Activated CD4-positive, alpha-beta T cell treated with anti-CD3 and anti-CD28 coated beads for 24 hours (primary cell): ENCODE data around the gene FLT1.

Source experiments
- DNase-seq, 2 donors: peaks; one replicate each; pipeline ENCODE4 v3.0.0-alpha.2; 2020; ENCODE audit warnings: low read depth in 2 of 2

Gene FLT1

GRCh38 chr13:28387740-28388501, 107.0 kb downstream of the FLT1 start:
- DNase-seq: no peak

GRCh38 chr13:28385362-28385761, 109.6 kb downstream of the FLT1 start:
- DNase-seq: no peak

GRCh38 chr13:28384789-28385188, 110.1 kb downstream of the FLT1 start:
- no peak for DNase-seq

- DNase-seq: no peak
Observed at GRCh38 chr13:28380319-28380718, 114.6 kb downstream of the FLT1 start.

GRCh38 chr13:28379371-28380083, 115.4 kb downstream of the FLT1 start:
- no peak for DNase-seq

- DNase-seq: no peak
Observed at GRCh38 chr13:28376604-28377003, 118.3 kb downstream of the FLT1 start.

DNA sequence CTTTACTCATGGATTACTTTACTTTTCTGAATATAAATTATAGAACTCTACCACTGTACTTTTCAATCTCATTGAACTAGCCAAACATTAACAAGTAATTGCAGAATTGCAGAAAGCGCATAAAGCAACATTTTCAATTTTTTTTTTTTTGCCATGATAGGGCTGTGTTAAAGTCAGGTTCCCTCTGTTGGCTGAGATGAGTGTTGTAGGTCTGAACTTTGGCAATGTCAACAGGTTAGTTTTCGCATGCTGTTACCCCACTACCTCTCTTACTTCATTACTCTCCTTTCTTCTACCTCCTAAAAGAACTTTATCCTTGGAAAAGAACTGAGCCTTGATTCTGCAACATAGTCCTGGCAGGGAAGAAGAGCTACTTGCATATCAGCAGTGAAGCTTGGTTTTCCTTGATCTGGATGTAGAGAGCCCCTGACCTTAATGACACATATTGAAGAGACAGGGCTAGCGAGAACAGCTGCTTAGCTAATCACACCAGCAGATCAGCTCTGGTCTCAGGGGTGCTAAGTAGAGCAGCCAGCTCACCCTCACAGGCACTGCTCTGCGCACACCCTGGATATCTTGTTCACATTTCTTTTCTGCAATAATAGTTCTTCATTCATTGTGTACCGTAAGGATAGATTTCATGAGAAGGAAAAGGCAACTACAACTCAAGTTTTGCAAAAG, 119.5 kb downstream of the FLT1 start:
- DNase-seq: no peak

DNA sequence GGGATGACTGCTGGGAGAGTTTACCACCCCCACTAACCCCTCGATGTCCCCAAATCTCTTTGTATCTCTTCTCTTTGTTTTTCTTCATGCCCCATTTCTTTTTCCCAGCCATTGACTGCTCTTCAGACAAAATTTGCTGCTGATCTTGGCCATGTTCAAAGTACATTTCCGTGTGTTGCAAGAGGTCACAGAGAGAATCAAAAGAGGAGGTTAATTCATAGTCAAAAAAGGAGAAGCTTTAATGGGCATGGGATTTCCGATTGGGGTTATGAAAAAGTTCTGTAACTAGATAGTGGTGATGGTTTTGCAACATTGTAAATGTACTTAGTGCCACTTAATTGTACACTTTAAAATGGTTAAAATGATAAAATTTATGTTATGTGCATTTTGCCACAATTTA, 121.1 kb downstream of the FLT1 start:
- DNase-seq: no peak

DNA sequence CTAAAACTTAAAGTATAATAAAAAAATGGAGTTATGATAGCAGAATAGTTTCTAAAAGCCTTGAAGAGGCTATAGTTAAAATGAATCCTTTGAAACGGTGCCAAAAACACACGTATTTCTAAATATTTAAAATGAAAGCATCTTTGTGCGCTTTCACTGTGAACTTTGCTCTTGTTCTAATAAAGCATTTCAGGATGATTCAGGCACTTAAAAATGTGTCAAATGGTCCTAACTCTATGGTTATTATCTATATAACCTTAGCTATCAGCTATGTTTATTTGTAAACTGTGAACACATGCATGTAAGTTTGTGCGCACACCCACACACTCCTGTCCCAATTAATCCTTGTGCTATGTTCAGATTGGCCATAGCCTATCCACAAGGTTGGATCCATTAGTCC, 124.5 kb downstream of the FLT1 start:
- DNase-seq: no peak

- no peak for DNase-seq
Observed at GRCh38 chr13:28358708-28359107, 136.2 kb downstream of the FLT1 start.

DNA sequence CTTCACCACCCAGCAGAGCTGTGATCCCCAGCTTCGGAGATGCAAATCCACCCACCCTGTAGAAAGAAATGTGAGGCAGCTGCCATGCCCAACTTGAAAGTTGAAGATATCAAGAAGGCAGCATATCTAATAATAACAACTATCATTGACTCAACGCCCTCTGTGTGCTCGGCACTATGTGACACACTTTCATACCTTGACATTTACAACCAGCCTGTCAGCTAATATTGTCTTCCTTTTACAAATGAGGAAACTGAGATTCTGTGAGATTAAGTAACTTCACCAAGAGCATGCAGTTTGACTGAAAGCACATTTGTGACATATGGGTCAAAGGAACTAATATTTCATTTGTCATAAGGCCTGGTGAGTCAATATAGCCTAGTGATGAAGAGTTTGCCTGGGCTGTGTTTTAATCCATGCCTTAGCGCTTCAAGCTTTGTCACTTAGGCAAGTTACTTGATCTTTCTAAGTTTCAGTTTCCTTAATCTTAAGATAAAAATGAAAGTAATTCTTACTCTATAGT, 137.0 kb downstream of the FLT1 start:
- no peak for DNase-seq

GRCh38 chr13:28357247-28357825, 137.6 kb downstream of the FLT1 start:
- no peak for DNase-seq

DNA sequence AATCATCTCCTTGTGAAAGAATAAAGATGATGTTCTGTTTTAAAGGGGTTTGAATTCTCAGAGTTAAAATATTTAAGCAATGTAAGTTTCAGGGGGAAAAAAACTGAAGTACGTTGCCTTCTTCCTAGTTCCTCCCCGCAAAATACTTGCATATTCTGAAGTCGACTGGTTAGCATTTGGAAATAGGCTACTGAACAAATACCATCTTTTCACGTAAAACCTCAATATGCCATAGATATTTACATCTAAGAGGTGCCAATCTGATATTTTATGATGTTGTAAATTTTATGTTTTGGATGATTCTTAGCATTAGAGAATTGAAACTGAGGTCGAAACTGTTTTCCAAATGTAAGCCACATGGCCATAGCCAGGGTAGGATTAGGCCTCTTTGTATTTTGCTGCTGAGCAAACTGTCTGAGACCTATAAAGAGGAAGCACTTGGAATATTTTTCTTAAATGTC, 138.3 kb downstream of the FLT1 start:
- no peak for DNase-seq

DNA sequence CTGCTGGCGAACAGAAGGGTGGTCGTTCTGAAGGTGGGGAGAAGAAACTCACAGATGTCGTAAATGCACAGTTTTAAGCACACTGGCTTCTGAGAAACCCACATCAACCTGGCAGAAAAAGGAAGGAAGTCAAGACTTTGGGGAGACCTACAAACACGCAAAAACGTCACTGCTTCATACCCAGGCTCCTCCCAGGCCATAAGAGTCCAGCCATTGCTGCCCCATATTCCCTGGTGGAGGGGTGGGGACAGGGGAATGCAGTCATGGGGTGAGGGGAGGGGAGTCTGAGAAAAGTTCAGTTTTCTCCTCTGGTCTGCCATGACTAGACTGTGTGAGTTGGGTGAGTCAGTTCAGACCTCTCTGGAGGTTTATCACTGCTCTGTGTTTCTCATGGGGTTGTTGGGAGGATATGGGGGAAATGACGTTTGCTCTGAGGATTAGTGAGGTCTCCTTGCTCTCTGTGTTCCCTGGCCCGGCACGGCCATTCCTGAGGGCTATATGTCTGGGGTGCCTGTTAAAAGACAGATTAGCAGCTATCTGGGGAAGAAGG, 139.0 kb downstream of the FLT1 start:
- DNase-seq: no peak

GRCh38 chr13:28355046-28355821, 139.7 kb downstream of the FLT1 start:
- DNase-seq: no peak

GRCh38 chr13:28353679-28354078, 141.2 kb downstream of the FLT1 start:
- no peak for DNase-seq

DNA sequence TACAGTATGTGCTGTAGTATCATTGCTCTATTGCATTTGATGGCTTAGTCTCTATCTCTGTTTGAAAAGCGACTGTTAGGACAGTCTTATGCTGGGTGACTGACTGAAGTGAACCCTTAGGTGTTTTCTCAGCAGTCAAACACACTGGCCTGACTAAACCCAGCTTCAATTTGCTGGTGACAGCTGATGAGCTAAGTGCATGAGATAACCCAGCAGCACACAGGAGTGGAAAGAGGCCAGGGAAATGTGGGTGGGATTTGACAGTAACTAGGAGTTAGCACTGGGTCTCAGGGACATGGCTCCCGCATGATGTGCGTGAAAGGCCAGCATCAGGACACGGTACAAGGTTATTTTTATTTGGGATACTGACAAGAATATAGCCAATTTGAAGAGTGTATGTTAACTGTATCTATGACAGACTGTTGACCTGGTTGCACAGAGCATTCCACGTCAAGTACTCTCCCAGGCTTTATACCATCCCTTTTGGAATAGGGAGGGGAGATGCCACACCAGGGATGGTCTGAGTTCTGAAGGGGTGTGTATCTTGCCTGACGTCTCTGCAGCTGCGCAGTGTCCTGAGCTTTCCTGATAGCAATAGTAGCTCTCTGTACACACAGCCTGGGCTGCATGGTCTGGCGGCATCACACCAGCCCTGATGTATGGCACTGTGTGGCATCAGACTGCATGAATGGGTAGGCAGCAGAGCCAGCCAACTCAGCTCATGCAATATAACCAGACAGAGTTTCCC, 144.8 kb downstream of the FLT1 start:
- DNase-seq: no peak

GRCh38 chr13:28349371-28349770, 145.6 kb downstream of the FLT1 start:
- DNase-seq: no peak

DNA sequence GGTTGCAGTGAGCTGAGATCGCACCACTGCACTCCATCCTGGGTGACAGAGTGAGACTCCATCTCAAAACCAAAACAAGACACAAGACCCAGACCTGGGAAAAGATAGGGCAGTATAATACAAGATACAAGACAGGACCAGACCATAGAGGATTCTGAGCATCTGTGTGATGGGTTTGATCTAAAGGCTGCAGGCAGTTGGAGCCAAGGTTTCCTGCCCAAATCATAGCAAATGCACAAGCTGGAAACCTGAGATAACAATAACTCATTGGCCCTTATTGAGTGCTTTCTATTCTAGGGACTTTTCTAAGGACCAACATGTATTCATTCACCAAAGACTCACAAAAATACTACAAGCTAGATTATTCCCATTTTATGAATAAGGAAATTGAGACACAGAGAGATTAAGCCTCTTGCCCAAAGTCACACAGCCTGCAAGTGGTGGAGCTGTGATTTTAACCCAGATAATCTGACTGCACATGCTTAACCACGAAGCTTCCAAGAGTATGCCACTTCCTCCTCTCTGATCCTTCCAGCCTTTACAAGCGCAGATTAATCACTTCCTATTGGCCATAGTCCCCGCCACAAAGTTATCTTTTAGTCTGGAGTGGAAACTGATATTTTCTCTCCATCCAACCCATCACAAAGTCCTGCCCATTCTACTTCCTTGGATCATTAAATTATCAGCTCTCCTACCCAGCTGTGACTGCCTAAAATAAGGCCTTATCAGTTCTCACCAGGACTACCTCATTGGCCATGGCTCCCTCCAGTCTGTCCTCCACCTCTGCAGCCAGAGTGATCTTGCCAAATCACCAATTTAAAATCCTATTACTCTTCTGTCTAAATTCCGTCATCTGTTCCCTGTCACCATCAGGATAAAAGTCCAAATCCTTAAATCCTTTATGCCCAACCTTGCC, 147.2 kb downstream of the FLT1 start:
- DNase-seq: no peak
